H1 (cell line): ENCODE measurements around the gene KCNS3. TPM values are rescaled to one million over a fixed set of nuclear protein-coding genes. Genes with fewer than 3 reads are reported as not detected.

Experiments used
- CTCF ChIA-PET: fragments of 300-600 bp; sonication (Branson Sonifier 250); formaldehyde crosslinking; loops from one replicate; lab custom pipeline; 2021; ENCODE audit not compliant: partially characterized antibody; lab: Charles Lee
- POLR2A ChIA-PET: fragments of 300-600 bp; sonication (Branson Sonifier 250); formaldehyde crosslinking; loops from one replicate; lab custom pipeline; 2021; ENCODE audit warnings: inconsistent platforms; ENCODE audit not compliant: partially characterized antibody; lab: Charles Lee
- DNase-seq, 2 experiments: peaks; one replicate each; pipeline versions ENCODE4 v3.0.0 to v3.0.0-alpha.2; 2010 to 2022; ENCODE audit warnings: low spot score in 2 of 2, low read depth in 1 of 2, mixed read lengths in 1 of 2
- FAIRE-seq: peaks from 2 replicates; lab custom pipeline; 2011; peaks lifted over from hg19 to GRCh38; lab: Jason Lieb, UNC
- H2AFZ ChIP-seq: 2 replicates; pipeline ENCODE4 v1.8.1; 2012; ENCODE audit warnings: low read length, inconsistent platforms
- H2AK5ac ChIP-seq: 2 replicates; pipeline ENCODE4 v1.6.1; 2013; ENCODE audit warnings: low read depth, low read length
- H2BK120ac ChIP-seq: replicated peaks from 2 replicates; pipeline ENCODE3; 2013; ENCODE audit warnings: low read depth, low read length, inconsistent platforms
- H2BK12ac ChIP-seq: 2 replicates; pipeline ENCODE4 v1.6.1; 2013; ENCODE audit warnings: low read depth, low read length
- H2BK15ac ChIP-seq: 2 replicates; pipeline ENCODE4 v1.6.1; 2013; ENCODE audit warnings: low read length
- H2BK20ac ChIP-seq: 2 replicates; pipeline ENCODE4 v1.6.1; 2013; ENCODE audit warnings: low read length
- H2BK5ac ChIP-seq: 2 replicates; pipeline ENCODE4 v1.6.1; 2013; ENCODE audit warnings: low read depth, low read length
- H3K14ac ChIP-seq: 2 replicates; pipeline ENCODE4 v1.6.1; 2013; ENCODE audit warnings: inconsistent platforms; ENCODE audit not compliant: insufficient read length
- H3K18ac ChIP-seq: 2 replicates; pipeline ENCODE4 v1.6.1; 2013; ENCODE audit warnings: low read length; ENCODE audit errors: extremely low read depth
- H3K23ac ChIP-seq: 2 replicates; pipeline ENCODE4 v1.6.1; 2013; ENCODE audit warnings: inconsistent platforms; ENCODE audit not compliant: insufficient read length
- H3K23me2 ChIP-seq: 2 replicates; pipeline ENCODE4 v1.6.1; 2013; ENCODE audit warnings: low read depth, low read length
- H3K27ac ChIP-seq: 2 replicates; pipeline ENCODE4 v1.6.1; 2011; ENCODE audit warnings: low read depth, low read length, inconsistent platforms
- H3K27me3 ChIP-seq, 4 experiments: replicated peaks in 1 of 4; 1 replicate in 1 of 4; 2 replicates in 3 of 4; pipeline versions ENCODE4 v1.6.1 to v1.8.1; 2011 to 2013; ENCODE audit warnings: low read length in 3 of 4, mild to moderate bottlenecking in 3 of 4, inconsistent platforms in 2 of 4, mixed read lengths in 2 of 4, moderate library complexity in 1 of 4; ENCODE audit not compliant: control insufficient read depth in 3 of 4, insufficient read depth in 3 of 4; ENCODE audit errors: extremely low read depth in 1 of 4
- H3K36me3 ChIP-seq, 4 experiments: 2 replicates each; pipeline versions ENCODE4 v1.6.1 to v1.8.1; 2011 to 2013; ENCODE audit warnings: mild to moderate bottlenecking in 4 of 4, low read length in 3 of 4, moderate library complexity in 2 of 4, control low read depth in 1 of 4, inconsistent platforms in 1 of 4; ENCODE audit not compliant: insufficient read depth in 4 of 4, control insufficient read depth in 2 of 4
- H3K4ac ChIP-seq: replicated peaks from 2 replicates; pipeline ENCODE3; 2013; ENCODE audit warnings: low read length, low read depth, mixed read lengths, inconsistent platforms; ENCODE audit not compliant: insufficient read length
- H3K4me1 ChIP-seq, 4 experiments: replicated peaks in 1 of 4; 1 replicate in 1 of 4; 2 replicates in 3 of 4; pipeline versions ENCODE4 v1.6.1 to v1.8.1; 2011 to 2013; ENCODE audit warnings: low read length in 3 of 4, inconsistent platforms in 2 of 4, mixed read lengths in 1 of 4; ENCODE audit not compliant: insufficient read depth in 4 of 4, control insufficient read depth in 3 of 4
- H3K4me2 ChIP-seq, 2 experiments: 2 replicates each; pipeline versions ENCODE4 v1.6.1 to v1.8.1; 2011 to 2013; ENCODE audit warnings: low read depth in 2 of 2, low read length in 2 of 2, control low read depth in 1 of 2, inconsistent platforms in 1 of 2, mild to moderate bottlenecking in 1 of 2; ENCODE audit not compliant: insufficient read depth in 1 of 2
- H3K4me3 ChIP-seq, 4 experiments: fragments of 200-600, 300-600 bp in 1 of 4; sonication (generic), shearing (Covaris generic), sonication (Bioruptor Twin) in 1 of 4; 2 replicates each; pipeline versions ENCODE4 v1.5.1 to v1.8.1; 2011 to 2016; ENCODE audit warnings: low read length in 4 of 4, low read depth in 3 of 4, control low read depth in 2 of 4, inconsistent platforms in 2 of 4, mild to moderate bottlenecking in 2 of 4, mixed read lengths in 1 of 4, moderate library complexity in 1 of 4; ENCODE audit not compliant: insufficient read depth in 2 of 4; ENCODE audit errors: extremely low read depth in 1 of 4
- H3K56ac ChIP-seq: replicated peaks from 2 replicates; pipeline ENCODE3; 2013; ENCODE audit warnings: low read depth, mild to moderate bottlenecking, mixed read lengths, low read length, inconsistent platforms; ENCODE audit not compliant: insufficient read length
- H3K79me1 ChIP-seq: 2 replicates; pipeline ENCODE4 v1.6.1; 2013; ENCODE audit warnings: low read depth, low read length, control low read depth
- H3K79me2 ChIP-seq, 2 experiments: 2 replicates each; pipeline versions ENCODE4 v1.6.1 to v1.8.1; 2012 to 2013; ENCODE audit warnings: low read length in 2 of 2, mild to moderate bottlenecking in 2 of 2, inconsistent platforms in 1 of 2; ENCODE audit not compliant: insufficient read depth in 2 of 2, control insufficient read depth in 1 of 2
- H3K9ac ChIP-seq, 4 experiments: replicated peaks in 1 of 4; 1 replicate in 1 of 4; 2 replicates in 3 of 4; pipeline versions ENCODE4 v1.6.1 to v1.8.1; 2011 to 2013; ENCODE audit warnings: low read depth in 3 of 4, low read length in 3 of 4, control low read depth in 2 of 4, mild to moderate bottlenecking in 2 of 4, moderate library complexity in 2 of 4, inconsistent platforms in 1 of 4; ENCODE audit errors: extremely low read depth in 1 of 4
- H3K9me3 ChIP-seq, 2 experiments: 2 replicates each; pipeline versions ENCODE4 v1.6.1 to v1.8.1; 2012 to 2013; ENCODE audit warnings: mild to moderate bottlenecking in 2 of 2, moderate library complexity in 2 of 2, control low read depth in 1 of 2, inconsistent platforms in 1 of 2, low read depth in 1 of 2, low read length in 1 of 2, mixed read lengths in 1 of 2; ENCODE audit not compliant: insufficient read depth in 2 of 2
- H4K20me1 ChIP-seq, 2 experiments: replicated peaks in 1 of 2; 2 replicates each; pipeline versions ENCODE3 to v1.8.1; 2011 to 2013; ENCODE audit warnings: inconsistent platforms in 2 of 2, low read length in 2 of 2, mild to moderate bottlenecking in 1 of 2; ENCODE audit not compliant: insufficient read depth in 2 of 2, control insufficient read depth in 1 of 2
- H4K5ac ChIP-seq: 2 replicates; pipeline ENCODE4 v1.6.1; 2013; ENCODE audit warnings: low read length, low read depth, mixed read lengths, inconsistent platforms; ENCODE audit not compliant: insufficient read length
- H4K8ac ChIP-seq: 2 replicates; pipeline ENCODE4 v1.8.0; 2013; ENCODE audit warnings: mild to moderate bottlenecking, moderate library complexity, low read length, inconsistent platforms; ENCODE audit not compliant: insufficient read depth; ENCODE audit errors: extremely low read depth
- H4K91ac ChIP-seq: replicated peaks from 2 replicates; pipeline ENCODE3; 2013; ENCODE audit warnings: low read length, mixed read lengths, inconsistent platforms; ENCODE audit not compliant: insufficient read length
- WGBS, 2 experiments: shearing (Covaris generic) in 1 of 2; methylation state at CpG; one replicate each; pipeline versions ENCODE4 v1.1.6 to v1.1.7; 2013 to 2015; ENCODE audit warnings: low lambda C conversion rate in 2 of 2, mixed read lengths in 2 of 2, inconsistent platforms in 1 of 2, low coverage in 1 of 2, missing lambda C conversion rate in 1 of 2; ENCODE audit not compliant: insufficient replicate concordance in 2 of 2, insufficient coverage in 1 of 2, insufficient read length in 1 of 2; ENCODE audit errors: extremely low coverage in 1 of 2, missing lambda C conversion rate in 1 of 2; 5-methylcytosine and 5-hydroxymethylcytosine counted together
- polyA plus RNA-seq, 7 experiments: library from polyadenylated mRNA; depleted of rRNA in 3 of 7; stranded (reverse) in 5 of 7; unstranded in 2 of 7; fragments of >200 nt in 5 of 7; fragments of 200-250 nt in 2 of 7; gene quantifications; 1 replicate in 5 of 7; 2 replicates in 1 of 7; 4 replicates in 1 of 7; pipeline versions ENCODE4 v1.2.1 to v1.2.3, GENCODE V29; 2011 to 2013; ENCODE audit warnings: missing spikeins in 2 of 7, mixed read lengths in 2 of 7
- total RNA-seq: library from RNA; stranded (reverse); fragmentation: NEBNext Ultra II Directional; extraction: Animal tissue kit (Norgen Biotek cat#: 25700); gene quantifications from 2 replicates; pipeline ENCODE4 v1.2.1, GENCODE V29; 2021

KCNS3 gene
- total and polyA plus RNA-seq, 2 of the 8 experiments (the other 6 are each of a cell fraction or from before 2014, with no cell fraction given): 22.7 to 23.0 TPM

- Histone ChIP-seq H3K79me2 (no peaks in the 10 kb centered on the region), H4K8ac (no peak overlapping the region), H3K79me1 (no peaks in the 10 kb centered on the region), H3K18ac (no peak overlapping the region), H2BK120ac (no peak overlapping the region), H3K4me2 (no peak overlapping the region), H3K9ac (no peak overlapping the region), H3K56ac (no peak overlapping the region), H4K20me1 (no peaks in the 10 kb centered on the region), H3K27me3 (no peaks in the 10 kb centered on the region), H3K4me3 (no peak overlapping the region), H3K23me2 (no peaks in the 10 kb centered on the region), H2BK12ac (no peak overlapping the region), H2BK5ac (no peak overlapping the region), H3K23ac (no peak overlapping the region), H2AFZ (0 out of 2 replicates have a peak overlapping the region, but pooled peaks have one; percentile 70), H2BK15ac (no peak overlapping the region), H3K9me3 (no peaks in the 10 kb centered on the region), H4K91ac (no peak overlapping the region), H3K14ac (no peak overlapping the region), H3K4me1 (no peaks in the 10 kb centered on the region), H3K36me3 (no peaks in the 10 kb centered on the region), H3K4ac (no peak overlapping the region), H2AK5ac (no peak overlapping the region), H2BK20ac (no peak overlapping the region), H3K27ac (no peak overlapping the region), H4K5ac (no peak overlapping the region)
- ChIA-PET POLR2A (interaction anchor here (0.9 kb wide), 1 partner anchor 265 kb away, joined by 3 read pairs; no protein-coding TSS in a partner anchor), CTCF (interaction anchor here (0.6 to 8.2 kb wide), 50 partner anchors 8 to 558 kb away, joined by 3 to 76 read pairs (median 4); partner anchors contain the start of gene KCNS3)
- DNase-seq: peak in 1 of 2 experiments; percentile 70
- FAIRE-seq: no peak
- 56% methylated on average over 9 of the region's 9 CpGs; no CpG with 5 or more reads in 1 of the 2 experiments for WGBS, 2 experiments
Observed at GRCh38 chr2:17851731-17852585, 26.5 kb upstream of the KCNS3 start.
